GM10847 (cell line): ENCODE measurements around the gene CCL2.

ENCODE experiments used
- POLR2A ChIP-seq: IDR thresholded peaks from 2 replicates; pipeline ENCODE4 v1.6.1; 2011; ENCODE audit not compliant: insufficient read length; ENCODE audit errors: extremely low read depth

CCL2 gene

DNA sequence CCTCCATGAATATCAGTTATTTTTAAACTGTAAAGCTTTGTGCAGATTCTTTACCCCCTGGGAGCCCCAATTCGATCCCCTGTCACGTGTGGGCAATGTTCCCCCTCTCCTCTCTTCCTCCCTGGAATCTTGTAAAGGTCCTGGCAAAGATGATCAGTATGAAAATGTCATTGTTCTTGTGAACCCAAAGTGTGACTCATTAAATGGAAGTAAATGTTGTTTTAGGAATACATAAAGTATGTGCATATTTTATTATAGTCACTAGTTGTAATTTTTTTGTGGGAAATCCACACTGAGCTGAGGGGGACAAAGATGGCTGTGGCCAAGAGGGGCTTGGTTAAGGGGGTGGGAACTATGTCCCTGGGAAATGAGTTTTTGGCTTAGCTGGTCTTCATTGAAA lies 32.8 kb downstream of the CCL2 start:
- no peak for TF ChIP-seq POLR2A

GRCh38 chr17:34290586-34290985 lies 35.5 kb downstream of the CCL2 start:
- no peak for TF ChIP-seq POLR2A

DNA sequence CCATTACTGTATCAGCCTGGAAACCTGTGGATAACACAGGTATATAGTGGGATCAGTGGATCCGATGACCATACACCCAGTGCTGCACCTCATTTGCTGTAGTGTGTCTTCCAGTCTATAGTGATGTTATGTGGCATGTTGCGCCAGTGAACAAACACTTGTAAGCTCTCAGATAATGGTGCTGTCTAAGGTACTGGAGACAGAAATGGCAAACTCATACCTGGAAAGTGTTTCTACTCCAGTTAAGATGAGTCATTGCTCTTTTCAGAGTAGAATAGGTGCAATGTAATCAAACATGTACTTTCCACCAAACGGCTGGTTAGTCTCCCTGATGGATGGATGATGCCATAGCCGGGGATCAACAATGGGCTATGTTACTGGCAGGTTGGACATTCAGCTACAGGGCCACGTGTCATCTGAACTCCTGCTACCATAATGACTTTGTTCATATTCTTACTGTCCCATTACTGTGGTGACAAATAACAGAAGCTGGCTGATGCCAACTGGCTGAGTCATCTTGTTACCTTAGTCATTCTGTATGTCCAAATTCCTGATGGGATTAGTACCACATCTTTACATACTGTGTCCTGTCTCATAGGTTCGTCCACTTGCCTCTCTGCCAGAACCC lies 36.8 kb downstream of the CCL2 start:
- no peak for TF ChIP-seq POLR2A

DNA sequence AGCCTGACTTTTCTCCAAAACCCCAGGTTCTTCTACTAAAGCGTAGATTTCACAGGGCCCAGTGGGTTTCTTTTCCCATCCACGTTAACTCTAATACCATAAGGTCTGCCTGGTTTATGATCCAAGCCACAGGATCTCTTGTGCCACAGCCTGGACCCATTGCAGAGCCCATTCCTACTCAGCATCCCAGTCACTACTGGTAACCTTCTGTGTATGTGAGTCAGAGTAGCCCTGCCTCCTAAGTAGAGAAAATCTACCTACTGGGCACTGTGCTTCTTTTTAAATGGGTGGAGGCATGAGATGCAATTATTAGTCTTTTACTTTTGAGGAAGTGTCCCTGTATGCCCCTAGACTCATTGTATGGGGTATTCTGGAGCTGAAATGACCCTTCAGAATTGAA lies 43.9 kb downstream of the CCL2 start:
- TF ChIP-seq POLR2A = no peak

GRCh38 chr17:34299956-34300577 lies 45.0 kb downstream of the CCL2 start:
- TF ChIP-seq POLR2A = no peak

DNA sequence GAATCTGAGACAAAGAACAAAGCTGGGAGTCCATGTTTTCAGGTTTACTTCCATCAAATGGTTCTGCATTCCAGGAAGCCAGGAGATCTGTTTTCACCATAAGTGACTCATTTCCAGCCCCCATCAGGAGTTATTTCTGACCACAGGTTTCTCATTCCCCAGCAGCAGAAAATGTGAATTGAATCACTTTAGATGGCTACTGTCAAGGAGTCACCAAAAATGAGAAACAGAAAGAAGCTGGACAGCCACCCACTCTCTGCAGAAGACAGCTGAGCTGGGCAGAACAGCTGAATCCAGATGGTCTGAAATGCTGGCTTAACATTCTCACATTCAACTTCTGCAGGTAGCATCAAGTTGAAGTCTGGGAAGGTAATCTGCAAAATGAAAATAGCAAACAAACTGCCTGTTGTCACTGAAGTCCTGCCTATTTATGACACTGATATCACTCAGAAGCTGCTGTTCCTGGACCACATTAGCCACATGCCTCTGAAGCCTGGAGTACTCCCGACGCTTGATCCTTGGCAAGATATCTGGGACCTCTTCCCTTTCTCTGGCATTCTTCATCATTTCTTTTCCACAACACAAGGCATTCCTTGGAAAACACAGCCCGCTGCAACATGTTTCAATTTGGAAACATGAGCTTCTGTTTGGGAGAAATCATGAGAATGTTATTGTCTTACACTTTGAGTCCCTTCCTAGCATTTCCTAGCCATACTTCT lies 45.7 kb downstream of the CCL2 start:
- TF ChIP-seq POLR2A = no peak

GRCh38 chr17:34301986-34302385 lies 46.9 kb downstream of the CCL2 start:
- no peak for TF ChIP-seq POLR2A

DNA sequence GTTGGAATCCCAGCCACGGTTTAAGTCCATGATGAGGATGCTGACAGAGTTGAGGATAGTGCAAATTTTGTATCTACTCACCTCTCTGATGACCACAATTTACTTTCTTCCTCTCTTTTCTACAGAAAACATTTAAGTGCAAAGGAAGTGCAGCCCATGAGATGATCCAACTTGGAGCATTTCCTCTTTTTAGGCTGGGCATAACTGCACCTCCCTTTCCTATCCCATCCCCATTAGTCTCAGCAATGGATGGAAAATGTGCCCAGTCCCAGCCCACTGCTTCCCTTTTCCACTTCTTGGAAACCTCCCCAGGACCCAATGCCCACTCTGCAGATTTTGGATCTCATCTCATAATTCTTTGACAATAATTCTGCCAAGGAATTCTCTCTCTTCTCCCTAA lies 47.6 kb downstream of the CCL2 start:
- TF ChIP-seq POLR2A = no peak

GRCh38 chr17:34303606-34304005 lies 48.5 kb downstream of the CCL2 start:
- no peak for TF ChIP-seq POLR2A

- TF ChIP-seq POLR2A = no peak
These were observed 50.0 kb downstream of the CCL2 start for GRCh38 chr17:34305061-34305460.

- TF ChIP-seq POLR2A = no peak
These were observed 50.5 kb downstream of the CCL2 start for GRCh38 chr17:34305606-34306005.

GRCh38 chr17:34306466-34306865 lies 51.4 kb downstream of the CCL2 start:
- no peak for TF ChIP-seq POLR2A
